ENCODE results near the gene XAF1.

GRCh38 chr17:6714315-6714874 is 41.5 kb upstream of the XAF1 start:
- TF ChIP-seq MAFK (IDR thresholded peaks at IDR 0.05; ENCODE audit: low read length) (no peak), PHF21A (IDR thresholded peaks at IDR 0.05; ENCODE audit: borderline replicate concordance, low read depth) (no peak), SIRT6 (IDR thresholded peaks at IDR 0.05; ENCODE audit: low read depth, low read length) (no peak), HMBOX1 (IDR thresholded peaks at IDR 0.05) (no peak), CTCF (IDR thresholded peaks at IDR 0.05 in 2 of 3, conservative IDR thresholded peaks at IDR 0.05 in 1 of 3; ENCODE audit: insufficient read depth in 2 of 3, low read depth in 1 of 3, low read length in 3 of 3) (no peak), POLR2A (conservative IDR thresholded peaks at IDR 0.05) (no peak), IRF1 (CRISPR knock-in tag; IDR thresholded peaks at IDR 0.05; ENCODE audit: borderline replicate concordance) (no peak), ZNF644 (tag; IDR thresholded peaks at IDR 0.05; ENCODE audit: low read depth) (no peak), HDAC6 (IDR thresholded peaks at IDR 0.05; ENCODE audit: low read depth, low read length) (no peak)

Measured in K562 (cell line).